H9 (cell line): ENCODE measurements around the gene S100G. TPM values are rescaled to one million over a fixed set of nuclear protein-coding genes. Genes with fewer than 3 reads are reported as not detected.

ENCODE experiments used
- DNase-seq: peaks from one replicate; pipeline ENCODE4 v3.0.0-alpha.2; 2017
- H2AFZ ChIP-seq: one replicate; pipeline ENCODE4 v1.6.1; 2013; ENCODE audit warnings: mild to moderate bottlenecking, low read length, control low read depth, moderate library complexity
- H2AK5ac ChIP-seq: 2 replicates; pipeline ENCODE4 v1.6.1; 2013; ENCODE audit warnings: low read length, control low read depth, mixed read lengths; ENCODE audit not compliant: insufficient read length
- H2BK120ac ChIP-seq: one replicate; pipeline ENCODE4 v1.6.1; 2013; ENCODE audit warnings: low read depth, mild to moderate bottlenecking, low read length, control low read depth, inconsistent platforms; ENCODE audit not compliant: poor library complexity, severe bottlenecking
- H2BK12ac ChIP-seq: 2 replicates; pipeline ENCODE4 v1.6.1; 2013; ENCODE audit warnings: low read length, control low read depth, mixed read lengths, low read depth; ENCODE audit not compliant: insufficient read length
- H2BK15ac ChIP-seq: 2 replicates; pipeline ENCODE4 v1.6.1; 2013; ENCODE audit warnings: low read depth, low read length, control low read depth
- H2BK20ac ChIP-seq: one replicate; pipeline ENCODE4 v1.6.1; 2013; ENCODE audit warnings: low read depth, mild to moderate bottlenecking, low read length, control low read depth, inconsistent platforms; ENCODE audit not compliant: poor library complexity, severe bottlenecking
- H2BK5ac ChIP-seq: 2 replicates; pipeline ENCODE4 v1.6.1; 2013; ENCODE audit warnings: low read length, control low read depth, mixed read lengths; ENCODE audit not compliant: insufficient read length
- H3K14ac ChIP-seq: 2 replicates; pipeline ENCODE4 v1.6.1; 2013; ENCODE audit warnings: low read length, control low read depth; ENCODE audit not compliant: insufficient read depth
- H3K18ac ChIP-seq: 2 replicates; pipeline ENCODE4 v1.6.1; 2013; ENCODE audit warnings: low read depth, mild to moderate bottlenecking, mixed read lengths, low read length, control low read depth; ENCODE audit not compliant: insufficient read length
- H3K23ac ChIP-seq: 2 replicates; pipeline ENCODE4 v1.6.1; 2013; ENCODE audit warnings: low read length, control low read depth, mixed read lengths, low read depth; ENCODE audit not compliant: insufficient read length
- H3K23me2 ChIP-seq: 2 replicates; pipeline ENCODE4 v1.6.1; 2013; ENCODE audit warnings: low read depth, mild to moderate bottlenecking, mixed read lengths, low read length, control low read depth; ENCODE audit not compliant: insufficient read length, poor library complexity, severe bottlenecking
- H3K27ac ChIP-seq: 2 replicates; pipeline ENCODE4 v1.5.1; 2013; ENCODE audit warnings: low read length, control low read depth, mixed read lengths, low read depth; ENCODE audit not compliant: insufficient read length
- H3K27me3 ChIP-seq: 2 replicates; pipeline ENCODE4 v1.6.1; 2013; ENCODE audit warnings: low read length, control low read depth, inconsistent platforms; ENCODE audit not compliant: insufficient read depth
- H3K4ac ChIP-seq: 2 replicates; pipeline ENCODE4 v1.6.1; 2013; ENCODE audit warnings: low read depth, mild to moderate bottlenecking, control low read depth, inconsistent platforms, low read length, moderate library complexity
- H3K4me1 ChIP-seq: 2 replicates; pipeline ENCODE4 v1.6.1; 2013; ENCODE audit warnings: low read length, control low read depth, inconsistent platforms; ENCODE audit not compliant: insufficient read depth
- H3K4me2 ChIP-seq: 2 replicates; pipeline ENCODE4 v1.6.1; 2013; ENCODE audit warnings: low read length, control low read depth, mixed read lengths; ENCODE audit not compliant: insufficient read length, insufficient read depth
- H3K56ac ChIP-seq: 2 replicates; pipeline ENCODE4 v1.6.1; 2013; ENCODE audit warnings: low read depth, mild to moderate bottlenecking, mixed read lengths, low read length, control low read depth; ENCODE audit not compliant: insufficient read length
- H3K79me1 ChIP-seq: 2 replicates; pipeline ENCODE4 v1.6.1; 2013; ENCODE audit warnings: low read depth, mild to moderate bottlenecking, moderate library complexity, low read length, control low read depth, inconsistent platforms; ENCODE audit not compliant: insufficient read depth, poor library complexity, severe bottlenecking
- H3K79me2 ChIP-seq: 2 replicates; pipeline ENCODE4 v1.6.1; 2013; ENCODE audit warnings: low read length, control low read depth, inconsistent platforms; ENCODE audit not compliant: insufficient read depth
- H3K9ac ChIP-seq: 2 replicates; pipeline ENCODE4 v1.6.1; 2013; ENCODE audit warnings: low read length, control low read depth, mixed read lengths; ENCODE audit not compliant: insufficient read length; ENCODE audit errors: extremely low read depth
- H3K9me3 ChIP-seq: one replicate; pipeline ENCODE4 v1.6.1; 2013; ENCODE audit warnings: low read depth, low read length, inconsistent platforms; ENCODE audit not compliant: control insufficient read depth
- H3T11ph ChIP-seq: one replicate; pipeline ENCODE4 v1.6.1; 2013; ENCODE audit warnings: mild to moderate bottlenecking, low read length, control low read depth, inconsistent platforms
- H4K20me1 ChIP-seq: one replicate; pipeline ENCODE4 v1.6.1; 2013; ENCODE audit not compliant: control insufficient read depth, insufficient read length, insufficient read depth
- H4K5ac ChIP-seq: 2 replicates; pipeline ENCODE4 v1.6.1; 2013; ENCODE audit warnings: low read depth, mild to moderate bottlenecking, mixed read lengths, low read length, control low read depth; ENCODE audit not compliant: insufficient read length
- H4K8ac ChIP-seq: replicated peaks from 2 replicates; pipeline ENCODE4 v1.6.1; 2013; ENCODE audit warnings: low read length, control low read depth, mixed read lengths, low read depth; ENCODE audit not compliant: insufficient read length
- H4K91ac ChIP-seq: 2 replicates; pipeline ENCODE4 v1.6.1; 2013; ENCODE audit warnings: low read depth, mild to moderate bottlenecking, moderate library complexity, mixed read lengths, low read length, control low read depth; ENCODE audit not compliant: insufficient read length
- H3K27ac Mint-ChIP-seq, 3 experiments: 2 replicates in 2 of 3; 3 replicates in 1 of 3; pipeline ENCODE4 v1.8.0; 2020 to 2021; ENCODE audit warnings: mixed read lengths in 3 of 3, mild to moderate bottlenecking in 1 of 3, moderate library complexity in 1 of 3
- H3K27me3 Mint-ChIP-seq: 2 replicates; pipeline ENCODE4 v1.8.0; 2021; ENCODE audit warnings: low read depth, mild to moderate bottlenecking, moderate library complexity, mixed read lengths
- H3K36me3 Mint-ChIP-seq, 3 experiments: 2 replicates in 2 of 3; 3 replicates in 1 of 3; pipeline ENCODE4 v1.8.0; 2020 to 2021; ENCODE audit warnings: low read depth in 3 of 3, mixed read lengths in 3 of 3; ENCODE audit not compliant: insufficient read depth in 1 of 3
- H3K4me1 Mint-ChIP-seq, 2 experiments: 2 replicates each; pipeline ENCODE4 v1.8.0; 2020; ENCODE audit warnings: mixed read lengths in 2 of 2
- H3K4me3 Mint-ChIP-seq, 2 experiments: 2 replicates in 1 of 2; 3 replicates in 1 of 2; pipeline ENCODE4 v1.8.0; 2020 to 2021; ENCODE audit warnings: mild to moderate bottlenecking in 2 of 2, mixed read lengths in 2 of 2, moderate library complexity in 1 of 2
- H3K9me3 Mint-ChIP-seq, 2 experiments: 2 replicates in 1 of 2; 3 replicates in 1 of 2; pipeline ENCODE4 v1.8.0; 2020; ENCODE audit warnings: mild to moderate bottlenecking in 2 of 2, mixed read lengths in 2 of 2, moderate library complexity in 1 of 2
- WGBS: extraction: QIAGEN DNeasy Blood & Tissue Kit; methylation state at CpG from one replicate; pipeline ENCODE4 v1.1.7; 2013; ENCODE audit warnings: missing lambda C conversion rate, low lambda C conversion rate, mixed read lengths; ENCODE audit not compliant: insufficient read length; ENCODE audit errors: extremely low coverage; 5-methylcytosine and 5-hydroxymethylcytosine counted together
- long read RNA-seq: library from polyadenylated mRNA; unstranded; transcript quantifications from one replicate; pipeline ENCODE4 v2.0.0, GENCODE V29; 2020
- total RNA-seq: library from RNA; stranded (reverse); gene quantifications from 2 replicates; pipeline ENCODE4 v1.2.1, GENCODE V29; 2021
- TF ChIP-seq, protein P1 (sequence below): fragments of 200-600 bp; sonication (generic); conservative IDR thresholded peaks from 3 replicates; pipeline ENCODE4 v1.8.0; 2021; ENCODE audit warnings: antibody characterized with exemption, mild to moderate bottlenecking

S100G gene
- not detected in 2 replicates for total RNA-seq
- long read RNA-seq, result 0 reads

DNA sequence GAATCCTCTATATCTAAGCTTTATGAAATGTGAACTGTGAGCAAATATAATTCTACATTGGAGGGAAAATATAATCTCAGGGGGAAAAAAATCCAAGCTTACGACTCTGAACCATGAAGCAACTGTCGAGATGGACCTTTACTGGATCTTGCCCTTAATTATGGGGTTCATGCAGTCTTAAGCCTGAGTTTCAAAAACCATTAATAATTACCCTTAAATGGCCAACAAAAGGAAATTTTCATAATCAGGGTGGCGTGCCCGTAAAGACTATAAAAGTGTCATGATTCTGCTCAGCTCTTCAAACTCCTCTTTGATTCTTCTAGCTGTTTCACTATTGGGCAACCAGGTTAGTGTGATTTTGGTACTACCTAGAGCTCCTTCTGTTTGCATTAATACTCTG lies at the start of gene S100G:
Gene S100G, plus strand, starts transcription at position 301 of the 400 bp plus-strand sequence. CDS start 849 bp downstream, outside the sequence.
- Histone ChIP-seq H3K23me2 (no peaks in the 10 kb centered on the region), H4K91ac (no peak within 1 kb of the TSS), H3K27ac (no peak within 1 kb of the TSS), H3K18ac (no peak within 1 kb of the TSS), H4K8ac (no peak within 1 kb of the TSS), H3T11ph (no peak within 1 kb of the TSS), H2AK5ac (no peak within 1 kb of the TSS), H2AFZ (no peak within 1 kb of the TSS), H3K4me2 (no peak within 1 kb of the TSS), H3K14ac (no peak within 1 kb of the TSS), H3K79me1 (no peaks in the 10 kb centered on the region), H3K27me3 (no peaks in the 10 kb centered on the region), H4K20me1 (no peaks in the 10 kb centered on the region), H2BK12ac (no peak within 1 kb of the TSS), H2BK20ac (no peak within 1 kb of the TSS), H2BK5ac (no peak within 1 kb of the TSS), H2BK120ac (no peak within 1 kb of the TSS), H3K79me2 (no peaks in the 10 kb centered on the region), H3K9me3 (no peaks in the 10 kb centered on the region), H4K5ac (no peak within 1 kb of the TSS), H3K56ac (no peak within 1 kb of the TSS), H3K4ac (no peak within 1 kb of the TSS), H3K9ac (no peak within 1 kb of the TSS), H3K23ac (no peak within 1 kb of the TSS), H2BK15ac (no peak within 1 kb of the TSS), H3K4me1 (peaks cover 1% of the 10 kb centered on the region; the same call in 1 of the 2 replicates)
- Mint-ChIP-seq H3K4me1 (peaks cover 23 to 28% of the 10 kb centered on the region in 2 experiments), H3K4me3 (no peak within 1 kb of the TSS), H3K27me3 (no peaks in the 10 kb centered on the region), H3K9me3 (peaks cover 10 to 12% of the 10 kb centered on the region in 2 experiments; a peak in 4 of 5 replicates), H3K36me3 (peaks cover 36 to 81% (median 65%) of the 10 kb centered on the region in 3 experiments), H3K27ac (peak within 1 kb of the TSS in 1 of 3 experiments; percentile 35; a peak in 3 of 7 replicates)
- TF ChIP-seq, protein P1, sequence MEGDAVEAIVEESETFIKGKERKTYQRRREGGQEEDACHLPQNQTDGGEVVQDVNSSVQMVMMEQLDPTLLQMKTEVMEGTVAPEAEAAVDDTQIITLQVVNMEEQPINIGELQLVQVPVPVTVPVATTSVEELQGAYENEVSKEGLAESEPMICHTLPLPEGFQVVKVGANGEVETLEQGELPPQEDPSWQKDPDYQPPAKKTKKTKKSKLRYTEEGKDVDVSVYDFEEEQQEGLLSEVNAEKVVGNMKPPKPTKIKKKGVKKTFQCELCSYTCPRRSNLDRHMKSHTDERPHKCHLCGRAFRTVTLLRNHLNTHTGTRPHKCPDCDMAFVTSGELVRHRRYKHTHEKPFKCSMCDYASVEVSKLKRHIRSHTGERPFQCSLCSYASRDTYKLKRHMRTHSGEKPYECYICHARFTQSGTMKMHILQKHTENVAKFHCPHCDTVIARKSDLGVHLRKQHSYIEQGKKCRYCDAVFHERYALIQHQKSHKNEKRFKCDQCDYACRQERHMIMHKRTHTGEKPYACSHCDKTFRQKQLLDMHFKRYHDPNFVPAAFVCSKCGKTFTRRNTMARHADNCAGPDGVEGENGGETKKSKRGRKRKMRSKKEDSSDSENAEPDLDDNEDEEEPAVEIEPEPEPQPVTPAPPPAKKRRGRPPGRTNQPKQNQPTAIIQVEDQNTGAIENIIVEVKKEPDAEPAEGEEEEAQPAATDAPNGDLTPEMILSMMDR, result no peak
- no peak for DNase-seq
- WGBS, result no CpG with 5 or more reads among the region's 4 CpGs
